GM19397 (cell line): Measurements from ENCODE around the gene ZEB1.
"Not testable (repeated sequence)": the region's sequence is repeated elsewhere in the genome, so short reads cannot be mapped to it uniquely, and the experiment has no call there.

Experiments
- ATAC-seq: cut with Tn5 transposase; IDR thresholded peaks from one replicate; pipeline ENCODE4 v1.9.1; 2021; ENCODE audit warnings: mild to moderate bottlenecking, moderate library complexity; ENCODE audit not compliant: unreplicated experiment

ZEB1 gene

GRCh38 chr10:31413325-31413724, 94.3 kb downstream of the ZEB1 start:
- ATAC-seq = no peak

GRCh38 chr10:31418481-31418880, 99.5 kb downstream of the ZEB1 start:
- ATAC-seq = no peak

- ATAC-seq = no peak
These were observed 100.5 kb downstream of the ZEB1 start for GRCh38 chr10:31419394-31420063.

- ATAC-seq = no peak
These were observed 102.3 kb downstream of the ZEB1 start for GRCh38 chr10:31421322-31421721.

- no peak for ATAC-seq
These were observed 103.6 kb downstream of the ZEB1 start for GRCh38 chr10:31422634-31423033.

GRCh38 chr10:31424473-31424872, 105.5 kb downstream of the ZEB1 start:
- ATAC-seq = no peak

- no peak for ATAC-seq
These were observed 107.4 kb downstream of the ZEB1 start for GRCh38 chr10:31426401-31426800.

GRCh38 chr10:31427334-31427733, 108.3 kb downstream of the ZEB1 start:
- ATAC-seq = not testable (repeated sequence)

- not testable (repeated sequence) for ATAC-seq
These were observed 109.5 kb downstream of the ZEB1 start for GRCh38 chr10:31428499-31428898.

- no peak for ATAC-seq
These were observed 112.0 kb downstream of the ZEB1 start for GRCh38 chr10:31431021-31431420.

- ATAC-seq = no peak
These were observed 118.9 kb downstream of the ZEB1 start for GRCh38 chr10:31437959-31438358.

- ATAC-seq = no peak
These were observed 132.8 kb downstream of the ZEB1 start for GRCh38 chr10:31451766-31452165.

- no peak for ATAC-seq
These were observed 137.5 kb downstream of the ZEB1 start for GRCh38 chr10:31456468-31456867.

GRCh38 chr10:31457858-31458257, 138.8 kb downstream of the ZEB1 start:
- no peak for ATAC-seq

GRCh38 chr10:31458974-31459373, 140.0 kb downstream of the ZEB1 start:
- ATAC-seq = no peak

GRCh38 chr10:31460242-31460641, 141.2 kb downstream of the ZEB1 start:
- ATAC-seq = no peak

- no peak for ATAC-seq
These were observed 145.5 kb downstream of the ZEB1 start for GRCh38 chr10:31464552-31464951.

- no peak for ATAC-seq
These were observed 147.3 kb downstream of the ZEB1 start for GRCh38 chr10:31466313-31466712.

GRCh38 chr10:31467791-31468535, 148.9 kb downstream of the ZEB1 start:
- ATAC-seq = no peak

- ATAC-seq = no peak
These were observed 149.5 kb downstream of the ZEB1 start for GRCh38 chr10:31468536-31468859.

- ATAC-seq = no peak
These were observed 156.5 kb downstream of the ZEB1 start for GRCh38 chr10:31475519-31475918.

- ATAC-seq = no peak
These were observed 157.1 kb downstream of the ZEB1 start for GRCh38 chr10:31476088-31476487.

GRCh38 chr10:31477584-31477983, 158.6 kb downstream of the ZEB1 start:
- no peak for ATAC-seq
